HG02610 (cell line): ENCODE measurements around the gene SERP2.

ENCODE experiments used
- ATAC-seq: cut with Tn5 transposase; IDR thresholded peaks from one replicate; pipeline ENCODE4 v1.9.1; 2021; ENCODE audit warnings: mild to moderate bottlenecking, moderate library complexity; ENCODE audit not compliant: unreplicated experiment

The SERP2 gene

GRCh38 chr13:44355621-44356020 is 18.0 kb upstream of the SERP2 start:
- no peak for ATAC-seq

- no peak for ATAC-seq
Measured at GRCh38 chr13:44359983-44360375, 13.6 kb upstream of the SERP2 start.

- ATAC-seq, result no peak
Measured at GRCh38 chr13:44362394-44363040, 11.1 kb upstream of the SERP2 start.

GRCh38 chr13:44363631-44364344 is 9.8 kb upstream of the SERP2 start:
- ATAC-seq, result no peak

GRCh38 chr13:44364345-44365000 is 9.2 kb upstream of the SERP2 start:
- ATAC-seq, result no peak

GRCh38 chr13:44365008-44365407 is 8.6 kb upstream of the SERP2 start:
- no peak for ATAC-seq

GRCh38 chr13:44365899-44366298 is 7.7 kb upstream of the SERP2 start:
- ATAC-seq, result no peak

- no peak for ATAC-seq
Measured at GRCh38 chr13:44368062-44368591, 5.5 kb upstream of the SERP2 start.

GRCh38 chr13:44368599-44369368 is 4.8 kb upstream of the SERP2 start:
- no peak for ATAC-seq

- ATAC-seq, result no peak
Measured at GRCh38 chr13:44371421-44371820, 2.2 kb upstream of the SERP2 start.

GRCh38 chr13:44373247-44373600 is 400 bp upstream of the SERP2 start:
- no peak for ATAC-seq

GRCh38 chr13:44374348-44374712 is 706 bp downstream of the SERP2 start:
- ATAC-seq, result no peak

- ATAC-seq, result no peak
Measured at GRCh38 chr13:44378277-44378676, 4.7 kb downstream of the SERP2 start.

- no peak for ATAC-seq
Measured at GRCh38 chr13:44379885-44380284, 6.3 kb downstream of the SERP2 start.

- ATAC-seq, result no peak
Measured at GRCh38 chr13:44380404-44381165, 7.0 kb downstream of the SERP2 start.

- no peak for ATAC-seq
Measured at GRCh38 chr13:44382635-44383145, 9.1 kb downstream of the SERP2 start.

GRCh38 chr13:44383945-44384344 is 10.3 kb downstream of the SERP2 start:
- no peak for ATAC-seq

- ATAC-seq, result no peak
Measured at GRCh38 chr13:44384778-44385177, 11.2 kb downstream of the SERP2 start.

- no peak for ATAC-seq
Measured at GRCh38 chr13:44385401-44385800, 11.8 kb downstream of the SERP2 start.

GRCh38 chr13:44385847-44386246 is 12.2 kb downstream of the SERP2 start:
- no peak for ATAC-seq
